NCI-H510A (cell line): Measurements from ENCODE around the gene URI1.
"Not testable (repeated sequence)": the region's sequence is repeated elsewhere in the genome, so short reads cannot be mapped to it uniquely, and the experiment has no call there.

Source experiments
- DNase-seq: peaks from one replicate; lab custom pipeline; 2025; lab: John Stamatoyannopoulos, UW

URI1 gene

GRCh38 chr19:29941828-29942403 lies at the start of gene URI1:
Gene URI1 (plus strand): TSS chr19:29942239. CDS start chr19:29942548, 309 bp downstream.
- DNase-seq: peak; percentile 64

DNA sequence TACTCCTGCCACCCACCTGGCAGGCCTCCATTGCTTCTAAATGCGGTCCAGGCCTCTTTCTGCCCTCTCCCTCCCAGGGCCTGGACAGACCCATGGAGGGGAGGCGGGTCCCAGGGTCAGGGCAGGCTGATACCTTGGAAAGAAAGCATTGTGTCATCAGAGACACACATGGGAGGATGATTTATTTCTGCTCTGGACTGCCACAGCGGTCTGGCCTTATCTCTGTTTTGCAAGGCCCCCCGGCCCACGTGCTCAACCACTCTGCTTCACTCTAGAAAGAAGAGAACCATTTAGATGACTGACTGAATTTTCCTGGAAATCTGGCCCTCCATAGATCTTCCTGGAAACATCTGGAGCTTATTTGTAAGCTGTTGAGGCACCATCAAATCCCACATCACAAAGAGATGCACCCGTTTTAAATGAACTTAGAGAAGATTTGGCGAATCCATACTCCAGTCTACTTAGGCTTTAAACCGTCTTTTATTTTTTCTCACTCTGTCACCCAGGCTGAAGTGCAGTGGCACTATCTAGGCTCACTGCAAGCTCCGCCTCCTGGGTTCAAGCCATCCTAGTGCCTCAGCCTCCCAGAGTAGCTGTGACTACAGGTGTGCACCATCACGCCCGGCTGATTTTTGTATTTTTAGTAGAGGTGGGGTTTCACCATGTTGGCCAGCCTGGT lies 48.3 kb upstream of the URI1 start:
- no peak for DNase-seq

DNA sequence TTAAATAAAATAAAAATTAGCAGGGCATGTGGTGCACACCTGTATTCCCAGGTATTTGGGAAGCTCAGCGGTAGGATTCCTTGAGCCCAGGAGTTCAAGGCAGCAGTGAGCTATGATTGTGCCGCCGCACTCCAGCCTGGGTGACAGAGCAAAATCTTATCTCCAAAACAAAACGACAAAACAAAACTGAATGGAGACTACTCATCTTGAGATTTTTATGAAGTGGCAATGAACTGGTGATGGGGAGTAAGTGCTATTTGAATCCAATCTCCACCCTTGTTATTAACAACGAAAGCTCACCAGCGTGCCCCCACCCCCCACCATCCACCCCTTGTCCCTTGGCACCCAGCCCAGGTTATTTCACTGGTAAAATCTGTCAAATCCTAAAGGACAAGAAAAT lies 45.2 kb upstream of the URI1 start:
- DNase-seq: no peak

- DNase-seq: no peak
Observed at GRCh38 chr19:29897466-29897865, 44.6 kb upstream of the URI1 start.

DNA sequence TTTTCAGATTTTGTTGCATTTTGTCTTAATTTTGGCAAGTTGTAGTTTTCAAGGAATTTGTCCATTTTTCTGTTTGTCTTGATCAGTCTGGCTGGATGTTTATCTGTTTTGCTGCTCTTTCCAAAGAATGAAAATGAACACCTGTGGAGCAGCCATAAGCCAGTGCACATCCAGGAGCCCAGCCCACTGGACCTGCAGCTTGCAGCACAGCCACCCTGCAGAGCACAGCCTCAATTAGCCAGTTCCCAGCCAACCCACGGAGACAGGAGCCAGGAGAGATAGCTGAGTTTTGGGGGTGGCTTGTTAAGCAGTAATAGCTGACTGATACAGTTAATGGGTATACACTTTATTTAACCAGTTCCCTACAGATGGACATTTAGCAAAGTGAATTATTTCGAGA lies 38.0 kb upstream of the URI1 start:
- DNase-seq: no peak

DNA sequence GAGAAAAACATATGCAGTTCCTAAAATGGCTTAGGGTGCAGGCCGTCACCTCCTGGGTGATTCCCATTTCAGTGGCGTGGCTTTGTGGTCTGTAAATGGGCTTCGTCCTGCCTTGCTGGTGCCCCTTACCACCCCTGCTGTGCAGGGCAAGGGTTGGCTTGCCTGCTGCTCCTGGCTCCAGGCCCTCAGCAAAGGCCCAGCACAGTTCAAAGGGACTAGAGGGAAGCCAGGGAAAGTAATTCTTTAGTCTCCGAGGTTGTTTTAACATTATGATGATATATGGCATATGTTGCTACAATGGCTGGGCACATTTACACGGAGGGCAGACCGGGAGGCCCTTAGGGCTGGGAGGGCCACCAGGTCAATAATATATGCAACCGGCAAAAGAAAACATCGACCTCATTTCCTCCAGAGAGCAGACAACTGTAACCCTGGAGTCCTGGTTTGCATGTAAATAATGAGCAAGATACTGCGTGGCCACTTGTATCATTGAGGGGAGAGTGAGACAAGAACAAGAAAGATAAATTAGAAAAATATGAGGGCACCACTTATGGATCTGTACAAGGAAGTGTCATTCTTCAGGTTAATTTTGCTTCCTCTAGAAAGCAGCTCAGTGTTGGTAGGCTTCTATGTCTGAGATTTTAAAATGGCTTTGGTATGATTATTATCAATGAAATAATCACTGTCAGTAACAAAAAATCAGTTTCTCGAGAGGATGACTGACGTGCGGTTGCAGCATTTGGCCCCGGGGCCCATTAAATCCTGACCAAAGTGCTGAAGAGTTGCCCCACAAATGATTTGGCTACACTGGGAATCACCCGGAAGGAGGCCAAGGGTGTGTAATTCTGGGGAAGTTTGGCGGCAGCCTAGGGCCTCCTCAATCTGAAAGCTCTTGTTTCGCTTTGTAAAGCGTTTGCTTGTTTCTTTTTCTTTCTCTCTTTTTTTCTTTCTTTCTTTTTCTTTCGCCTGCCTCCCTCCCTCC lies 32.8 kb upstream of the URI1 start:
- no peak for DNase-seq

GRCh38 chr19:29914933-29915332 lies 27.1 kb upstream of the URI1 start:
- no peak for DNase-seq

GRCh38 chr19:29915832-29916231 lies 26.2 kb upstream of the URI1 start:
- not testable (repeated sequence) for DNase-seq

GRCh38 chr19:29917911-29918310 lies 24.1 kb upstream of the URI1 start:
- no peak for DNase-seq

GRCh38 chr19:29918891-29919290 lies 23.1 kb upstream of the URI1 start:
- DNase-seq: no peak

GRCh38 chr19:29922972-29923371 lies 19.1 kb upstream of the URI1 start:
- no peak for DNase-seq

- DNase-seq: no peak
Observed at GRCh38 chr19:29923653-29924052, 18.4 kb upstream of the URI1 start.

GRCh38 chr19:29926031-29926430 lies 16.0 kb upstream of the URI1 start:
- no peak for DNase-seq

DNA sequence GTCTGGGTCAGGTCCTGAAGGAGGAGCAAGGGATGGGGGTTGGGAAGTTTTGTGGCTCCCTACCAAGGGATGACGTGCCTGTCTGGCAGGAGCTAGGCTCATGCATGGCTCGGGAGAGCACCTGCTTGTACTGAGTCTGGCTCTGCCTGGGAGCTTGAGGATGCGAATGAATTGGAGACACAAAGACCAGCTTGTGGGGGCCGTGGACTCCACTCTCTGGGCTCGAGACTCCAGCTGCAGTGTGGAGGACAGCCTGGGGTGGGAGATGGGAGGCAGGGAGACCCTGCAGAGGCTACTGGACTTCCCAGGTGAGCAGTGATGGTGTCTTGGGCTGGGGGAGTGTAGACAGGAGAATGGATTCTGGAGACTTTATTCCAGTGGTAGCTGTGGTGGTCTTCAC lies 15.2 kb upstream of the URI1 start:
- DNase-seq: no peak

- no peak for DNase-seq
Observed at GRCh38 chr19:29927944-29928625, 14.0 kb upstream of the URI1 start.

DNA sequence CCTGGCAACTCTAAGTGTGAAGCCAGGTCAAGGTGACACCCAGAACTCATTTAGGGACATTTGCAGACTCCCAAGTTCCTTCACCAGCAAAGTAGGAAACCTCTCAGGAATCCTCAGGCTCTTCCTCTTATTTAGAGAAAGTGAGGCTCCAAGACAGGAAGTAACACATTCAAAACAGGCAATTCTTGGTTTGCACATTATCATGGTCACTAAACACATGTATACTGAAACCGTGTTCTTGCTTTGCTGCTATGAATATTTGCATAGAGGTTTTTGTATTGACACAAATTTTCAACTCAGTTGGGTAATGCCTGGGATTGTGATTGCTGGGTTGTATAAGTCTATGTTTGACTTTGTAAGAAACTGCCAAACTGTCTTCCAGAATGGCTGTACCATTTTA lies 13.2 kb upstream of the URI1 start:
- DNase-seq: no peak

- no peak for DNase-seq
Observed at GRCh38 chr19:29934257-29934656, 7.8 kb upstream of the URI1 start.

DNA sequence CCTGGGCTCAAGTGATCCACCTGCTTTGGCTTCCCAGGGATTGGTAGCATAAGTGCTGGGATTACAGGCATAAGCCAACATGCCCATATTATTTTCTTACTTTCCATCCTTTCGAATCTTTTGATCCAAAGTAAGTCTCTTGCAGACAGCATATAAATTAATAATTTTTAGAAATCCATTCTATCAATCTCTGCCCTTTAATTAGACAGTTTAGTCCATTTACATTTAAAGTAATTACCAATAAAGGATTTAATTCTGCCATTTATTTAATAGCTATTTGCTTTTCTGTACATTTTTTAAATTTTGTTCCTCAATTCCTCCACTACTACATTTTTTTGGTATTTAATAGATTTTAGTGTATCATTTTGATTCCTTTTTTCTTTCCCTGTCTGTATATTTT lies 7.3 kb upstream of the URI1 start:
- DNase-seq: no peak

DNA sequence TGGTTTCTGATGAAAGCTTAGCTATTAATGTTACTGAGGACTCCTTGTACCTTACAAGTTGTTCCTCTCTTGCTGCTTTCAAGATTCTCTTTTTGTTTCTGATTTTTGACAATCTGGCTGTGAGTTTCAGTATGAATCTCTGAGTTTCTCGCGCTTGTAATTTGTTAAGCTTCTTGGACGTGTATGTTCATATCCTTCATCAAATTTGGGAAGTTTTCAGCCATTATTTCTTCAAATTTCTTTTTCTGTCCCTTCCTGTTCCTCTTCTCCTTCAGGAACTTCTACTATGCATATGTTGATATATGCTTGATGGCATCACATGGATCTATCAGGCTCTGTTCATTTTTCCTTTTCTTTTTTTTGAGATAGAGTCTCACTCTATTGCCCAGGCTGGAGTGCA lies 5.6 kb upstream of the URI1 start:
- DNase-seq: no peak

GRCh38 chr19:29939628-29940027 lies 2.4 kb upstream of the URI1 start:
- no peak for DNase-seq

DNA sequence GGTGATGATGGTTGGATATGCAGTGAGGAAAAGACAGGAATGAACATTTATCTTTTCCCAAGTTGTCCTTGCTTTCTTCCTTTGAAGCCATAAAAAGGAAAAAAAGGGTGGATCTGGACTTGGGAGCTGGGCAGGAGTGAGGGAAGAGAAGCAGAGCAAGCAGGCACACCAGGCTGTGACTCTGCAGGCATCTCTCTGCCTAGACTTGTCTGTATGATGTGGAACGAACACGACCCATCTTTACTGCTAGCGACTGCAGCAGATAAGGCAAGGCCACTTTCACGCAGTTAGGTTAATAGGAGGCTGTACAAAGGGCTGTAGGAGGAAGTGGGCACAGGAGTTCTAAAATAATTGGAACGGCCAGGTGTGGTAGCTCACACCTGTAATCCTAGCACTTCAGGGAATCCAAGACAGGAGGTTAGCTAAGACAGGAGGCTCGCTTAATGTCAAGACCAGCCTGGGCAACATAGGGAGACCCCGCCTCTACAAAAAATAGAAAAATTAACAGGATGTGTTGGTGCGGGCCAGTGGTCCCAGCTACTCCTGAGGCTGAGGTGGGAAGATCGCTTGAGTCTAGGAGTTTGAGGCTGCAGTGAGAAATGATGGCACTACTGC lies 961 bp upstream of the URI1 start:
- no peak for DNase-seq
